ENCODE measurements around the gene RTN4IP1.

GRCh38 chr6:106528521-106528920, 100.8 kb downstream of the RTN4IP1 start:
- TF ChIP-seq SUZ12 (IDR thresholded peaks at IDR 0.05; ENCODE audit: extremely low read depth, insufficient read depth, insufficient read length): no peak
- TF ChIP-seq YY1 (IDR thresholded peaks at IDR 0.05; ENCODE audit: insufficient read depth, insufficient read length): no peak
